Body of pancreas (tissue), 4 donors: ENCODE measurements around the gene PKN1. TPM values are rescaled to one million over a fixed set of nuclear protein-coding genes. Genes with fewer than 3 reads are reported as not detected.
"Not testable (repeated sequence)": the region's sequence is repeated elsewhere in the genome, so short reads cannot be mapped to it uniquely, and the experiment has no call there.

Experiments used
- ATAC-seq: fragments of 150-250 bp; one replicate; pipeline ENCODE4 v1.9.1; 2016
- DNase-seq, 4 donors: peaks; one replicate each; pipeline ENCODE4 v3.0.0-alpha.2; 2019
- H3K27ac ChIP-seq, 4 donors: fragments of 200-600 bp; sonication (generic); 1 replicate in 3 of 4; 2 replicates in 1 of 4; pipeline versions ENCODE4 v1.5.1 to v1.6.1; 2016 to 2019; ENCODE audit warnings: mild to moderate bottlenecking in 1 of 4, mixed read lengths in 1 of 4, moderate library complexity in 1 of 4
- H3K27me3 ChIP-seq, 2 donors: fragments of 200-600 bp; sonication (generic); one replicate each; pipeline ENCODE4 v1.6.0; 2016; ENCODE audit warnings: mild to moderate bottlenecking in 1 of 2
- H3K36me3 ChIP-seq, 2 donors: fragments of 200-600 bp; sonication (generic); replicated peaks in 1 of 2; 2 replicates each; pipeline ENCODE4 v1.5.1; 2016; ENCODE audit warnings: low read depth in 2 of 2; ENCODE audit not compliant: insufficient read depth in 1 of 2
- H3K4me1 ChIP-seq: fragments of 200-600 bp; sonication (generic); one replicate; pipeline ENCODE4 v1.6.0; 2016
- H3K4me3 ChIP-seq, 2 donors: fragments of 200-600 bp; sonication (generic); 1 replicate in 1 of 2; 2 replicates in 1 of 2; pipeline ENCODE4 v1.5.1; 2016 to 2019
- H3K9me3 ChIP-seq, 3 donors: fragments of 200-600 bp; sonication (generic); 1 replicate in 2 of 3; 2 replicates in 1 of 3; pipeline ENCODE4 v1.5.1; 2016
- CTCF ChIP-seq, 7 experiments: fragments of 450-650 bp in 4 of 7; fragments of 200-600 bp in 3 of 7; sonication (generic) in 3 of 7; IDR thresholded peaks; one replicate each; pipeline ENCODE4 v1.5.1; 2016 to 2019; ENCODE audit warnings: antibody characterized with exemption in 7 of 7
- POLR2A ChIP-seq, 3 donors: fragments of 450-650 bp; IDR thresholded peaks; one replicate each; pipeline ENCODE4 v1.6.1; 2016; ENCODE audit warnings: antibody characterized with exemption in 3 of 3, mild to moderate bottlenecking in 2 of 3
- WGBS, 2 donors: methylation state at CpG; one replicate each; pipeline ENCODE4 v1.1.5; 2017; 5-methylcytosine and 5-hydroxymethylcytosine counted together
- intact Hi-C: fragments of 100-400 bp; cut with DNase I; formaldehyde crosslinking; loops from one replicate; pipeline ENCODE4 v1.15.1; 2023
- total RNA-seq, 2 donors: library from RNA; depleted of rRNA; stranded (reverse); fragments of >200 nt; gene quantifications; one replicate each; pipeline ENCODE4 v1.1.0, GENCODE V29; 2016

Gene PKN1
- total RNA-seq, 2 donors from 2014 or later: 82.5 to 83.4 TPM

GRCh38 chr19:14459703-14460102, 26.6 kb downstream of the PKN1 start:
- ATAC-seq (no peak), DNase-seq (no peak)
- no peaks in the 10 kb centered on the region for H3K9me3 ChIP-seq
- intact Hi-C loops: no loop called here
- H3K27me3 ChIP-seq: no peaks in the 10 kb centered on the region
- TF ChIP-seq POLR2A (IDR thresholded peaks at IDR 0.05) (no peak), CTCF (IDR thresholded peaks at IDR 0.05) (no peak)
- peaks cover 0 to 23% of the 10 kb centered on the region in 2 donors for H3K36me3 ChIP-seq
- H3K4me3 ChIP-seq: no peak overlapping the region
- H3K4me1 ChIP-seq: no peaks in the 10 kb centered on the region
- 84 to 86% methylated on average over 5 of the region's 5 CpGs for WGBS, 2 donors
- H3K27ac ChIP-seq: no peak overlapping the region

GRCh38 chr19:14460935-14461334, 27.8 kb downstream of the PKN1 start:
- no peaks in the 10 kb centered on the region for H3K27me3 ChIP-seq
- WGBS, 2 donors: 83 to 85% methylated on average over 2 of the region's 2 CpGs
- no peak for TF ChIP-seq CTCF (IDR thresholded peaks at IDR 0.05)
- no peak overlapping the region for H3K27ac ChIP-seq
- no peak for DNase-seq
- H3K4me3 ChIP-seq: no peak overlapping the region
- H3K9me3 ChIP-seq: no peaks in the 10 kb centered on the region
- no peaks in the 10 kb centered on the region for H3K4me1 ChIP-seq
- ATAC-seq: no peak
- intact Hi-C loops: no loop called here
- H3K36me3 ChIP-seq: peaks cover 0 to 24% of the 10 kb centered on the region in 2 donors

GRCh38 chr19:14462401-14462800, 29.3 kb downstream of the PKN1 start:
- intact Hi-C loops, H3K27ac ChIP-seq, H3K27me3 ChIP-seq, DNase-seq, H3K9me3 ChIP-seq, H3K4me3 ChIP-seq, ATAC-seq, H3K4me1 ChIP-seq: not testable (repeated sequence)
- WGBS, 2 donors: 90 to 95% methylated on average over 7 of the region's 7 CpGs
- peaks cover 0 to 24% of the 10 kb centered on the region in 2 donors for H3K36me3 ChIP-seq

GRCh38 chr19:14463747-14464146, 30.6 kb downstream of the PKN1 start:
- DNase-seq: no peak
- intact Hi-C loops: no loop called here
- H3K36me3 ChIP-seq: peaks cover 0 to 23% of the 10 kb centered on the region in 2 donors
- no peaks in the 10 kb centered on the region for H3K27me3 ChIP-seq
- no peaks in the 10 kb centered on the region for H3K9me3 ChIP-seq
- H3K27ac ChIP-seq: no peak overlapping the region
- no peaks in the 10 kb centered on the region for H3K4me1 ChIP-seq
- TF ChIP-seq CTCF (IDR thresholded peaks at IDR 0.05): no peak
- no peak for TF ChIP-seq POLR2A (IDR thresholded peaks at IDR 0.05)
- H3K4me3 ChIP-seq: no peak overlapping the region
- 94 to 96% methylated on average over 12 to 13 of the region's 21 CpGs for WGBS, 2 donors
- ATAC-seq: no peak

- TF ChIP-seq POLR2A (IDR thresholded peaks at IDR 0.05): no peak
- no peak for TF ChIP-seq CTCF (IDR thresholded peaks at IDR 0.05)
- H3K9me3 ChIP-seq: no peaks in the 10 kb centered on the region
- H3K4me3 ChIP-seq: no peak overlapping the region
- peaks cover 0 to under 1% of the 10 kb centered on the region in 2 donors for H3K27me3 ChIP-seq
- intact Hi-C loops: no loop called here
- ATAC-seq: no peak
- H3K4me1 ChIP-seq: peaks cover 8% of the 10 kb centered on the region
- no peak overlapping the region for H3K27ac ChIP-seq
- DNase-seq: no peak
- peaks cover 0 to 27% of the 10 kb centered on the region in 2 donors for H3K36me3 ChIP-seq
- WGBS, 2 donors: 85 to 89% methylated on average over 12 of the region's 12 CpGs
These were observed 34.3 kb downstream of the PKN1 start for GRCh38 chr19:14467391-14467790.
